HEK293 (cell line): Measurements from ENCODE around the gene UBE4A.
"Not testable (repeated sequence)": the region's sequence is repeated elsewhere in the genome, so short reads cannot be mapped to it uniquely, and the experiment has no call there.

Source experiments
- BCL11A ChIP-seq: fragments of 450-650 bp; formaldehyde crosslinking; IDR thresholded peaks from 2 replicates; pipeline ENCODE4 v1.5.1; 2016; ENCODE audit warnings: low read depth, missing biosample characterization, missing genetic modification characterization
- CTCF ChIP-seq: fragments of 450-650 bp; formaldehyde crosslinking; IDR thresholded peaks from 2 replicates; pipeline ENCODE4 v1.5.1; 2016; ENCODE audit warnings: missing biosample characterization, missing genetic modification characterization
- GFI1B ChIP-seq: fragments of 450-650 bp; formaldehyde crosslinking; IDR thresholded peaks from 2 replicates; pipeline ENCODE4 v1.5.1; 2016; ENCODE audit warnings: missing biosample characterization, missing genetic modification characterization
- GLI2 ChIP-seq: fragments of 450-650 bp; formaldehyde crosslinking; IDR thresholded peaks from 2 replicates; pipeline ENCODE4; 2017; ENCODE audit warnings: missing biosample characterization, missing genetic modification characterization, low read depth, borderline replicate concordance
- INSM2 ChIP-seq: fragments of 450-650 bp; formaldehyde crosslinking; IDR thresholded peaks from 2 replicates; pipeline ENCODE4 v1.5.1; 2016; ENCODE audit warnings: missing biosample characterization, missing genetic modification characterization
- SP7 ChIP-seq: fragments of 450-650 bp; formaldehyde crosslinking; IDR thresholded peaks from 2 replicates; pipeline ENCODE4 v1.5.1; 2016; ENCODE audit warnings: missing biosample characterization, missing genetic modification characterization
- ZBTB48 ChIP-seq: fragments of 450-650 bp; formaldehyde crosslinking; IDR thresholded peaks from 2 replicates; pipeline ENCODE4 v1.5.1; 2016; ENCODE audit warnings: missing biosample characterization, missing genetic modification characterization
- ZNF335 ChIP-seq: fragments of 450-650 bp; formaldehyde crosslinking; conservative IDR thresholded peaks from 2 replicates; pipeline ENCODE4 v1.5.1; 2016; ENCODE audit warnings: missing biosample characterization, missing genetic modification characterization
- ZNF391 ChIP-seq: fragments of 450-650 bp; formaldehyde crosslinking; IDR thresholded peaks from 2 replicates; pipeline ENCODE4 v1.5.1; 2016; ENCODE audit warnings: low read depth, missing biosample characterization, missing genetic modification characterization, borderline replicate concordance
- ZNF776 ChIP-seq: fragments of 450-650 bp; formaldehyde crosslinking; IDR thresholded peaks from 2 replicates; pipeline ENCODE4 v1.5.0; 2017; ENCODE audit warnings: missing biosample characterization, missing genetic modification characterization, borderline replicate concordance
- TF ChIP-seq, protein P1 (sequence below): fragments of 450-650 bp; formaldehyde crosslinking; IDR thresholded peaks from 2 replicates; pipeline ENCODE4 v1.5.1; 2016; ENCODE audit warnings: missing biosample characterization, missing genetic modification characterization, low read depth
- TF ChIP-seq, protein P2 (sequence below): fragments of 450-650 bp; formaldehyde crosslinking; IDR thresholded peaks from 2 replicates; pipeline ENCODE4 v1.5.1; 2017; ENCODE audit warnings: missing biosample characterization, mild to moderate bottlenecking, missing genetic modification characterization, moderate library complexity

- TF ChIP-seq GFI1B (tag by site-specific recombination); ZBTB48 (tag by site-specific recombination); CTCF (tag by site-specific recombination); GLI2 (tag by site-specific recombination); ZNF776 (tag by site-specific recombination); ZNF335 (tag by site-specific recombination); SP7 (tag by site-specific recombination); INSM2; ZNF391 (tag by site-specific recombination); BCL11A (tag by site-specific recombination): not testable (repeated sequence)
- TF ChIP-seq, protein P1, sequence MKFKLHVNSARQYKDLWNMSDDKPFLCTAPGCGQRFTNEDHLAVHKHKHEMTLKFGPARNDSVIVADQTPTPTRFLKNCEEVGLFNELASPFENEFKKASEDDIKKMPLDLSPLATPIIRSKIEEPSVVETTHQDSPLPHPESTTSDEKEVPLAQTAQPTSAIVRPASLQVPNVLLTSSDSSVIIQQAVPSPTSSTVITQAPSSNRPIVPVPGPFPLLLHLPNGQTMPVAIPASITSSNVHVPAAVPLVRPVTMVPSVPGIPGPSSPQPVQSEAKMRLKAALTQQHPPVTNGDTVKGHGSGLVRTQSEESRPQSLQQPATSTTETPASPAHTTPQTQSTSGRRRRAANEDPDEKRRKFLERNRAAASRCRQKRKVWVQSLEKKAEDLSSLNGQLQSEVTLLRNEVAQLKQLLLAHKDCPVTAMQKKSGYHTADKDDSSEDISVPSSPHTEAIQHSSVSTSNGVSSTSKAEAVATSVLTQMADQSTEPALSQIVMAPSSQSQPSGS = not testable (repeated sequence)
- TF ChIP-seq, protein P2, sequence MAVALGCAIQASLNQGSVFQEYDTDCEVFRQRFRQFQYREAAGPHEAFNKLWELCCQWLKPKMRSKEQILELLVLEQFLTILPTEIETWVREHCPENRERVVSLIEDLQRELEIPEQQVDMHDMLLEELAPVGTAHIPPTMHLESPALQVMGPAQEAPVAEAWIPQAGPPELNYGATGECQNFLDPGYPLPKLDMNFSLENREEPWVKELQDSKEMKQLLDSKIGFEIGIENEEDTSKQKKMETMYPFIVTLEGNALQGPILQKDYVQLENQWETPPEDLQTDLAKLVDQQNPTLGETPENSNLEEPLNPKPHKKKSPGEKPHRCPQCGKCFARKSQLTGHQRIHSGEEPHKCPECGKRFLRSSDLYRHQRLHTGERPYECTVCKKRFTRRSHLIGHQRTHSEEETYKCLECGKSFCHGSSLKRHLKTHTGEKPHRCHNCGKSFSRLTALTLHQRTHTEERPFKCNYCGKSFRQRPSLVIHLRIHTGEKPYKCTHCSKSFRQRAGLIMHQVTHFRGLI (tag by site-specific recombination) = not testable (repeated sequence)
These were observed 43.2 kb downstream of the UBE4A start for GRCh38 chr11:118402594-118402993.
